ENCODE results near the gene KIF5C. TPM values are rescaled to one million over a fixed set of nuclear protein-coding genes. Genes with fewer than 3 reads are reported as not detected.

The KIF5C gene
- total and polyA plus RNA-seq, 2 of the 13 experiments (the other 11 are each of a cell fraction or from before 2014, with no cell fraction given): 0.15 to 0.20 TPM

GRCh38 chr2:148874868-148875341 lies at the start of gene KIF5C (continued):
- TF ChIP-seq TFE3 (CRISPR knock-in tag; IDR thresholded peaks at IDR 0.05) (no peak), ZNF547 (CRISPR knock-in tag; IDR thresholded peaks at IDR 0.05) (0 out of 2 replicates have a peak, but pooled peaks have one; percentile 25), IRX3 (CRISPR knock-in tag; IDR thresholded peaks at IDR 0.05; ENCODE audit: borderline replicate concordance, low read depth) (no peak), FOXA1 (IDR thresholded peaks at IDR 0.05) (no peak), FOXA1 (CRISPR knock-in tag; IDR thresholded peaks at IDR 0.05) (no peak), ZNF629 (CRISPR knock-in tag; conservative IDR thresholded peaks at IDR 0.05) (no peak), FOXK1 (CRISPR knock-in tag; IDR thresholded peaks at IDR 0.05; ENCODE audit: borderline replicate concordance, low read depth) (no peak), THAP11 (CRISPR knock-in tag; IDR thresholded peaks at IDR 0.05) (peak; percentile 92), ZC3H13 (CRISPR knock-in tag; IDR thresholded peaks at IDR 0.05) (no peak), U2AF2 (IDR thresholded peaks at IDR 0.05; ENCODE audit: low read depth, low read length) (no peak), ZGPAT (CRISPR knock-in tag; IDR thresholded peaks at IDR 0.05) (no peak), ZNF616 (CRISPR knock-in tag; IDR thresholded peaks at IDR 0.05; ENCODE audit: low read depth) (no peak), ZNF460 (CRISPR knock-in tag; IDR thresholded peaks at IDR 0.05; ENCODE audit: borderline replicate concordance) (no peak), TFDP2 (CRISPR knock-in tag; IDR thresholded peaks at IDR 0.05) (no peak), NRL (CRISPR knock-in tag; IDR thresholded peaks at IDR 0.05; ENCODE audit: borderline replicate concordance) (no peak)
